Measurements from ENCODE around the gene CACNA1C.

Gene CACNA1C

GRCh38 chr12:2347137-2347843 is 294.5 kb downstream of the CACNA1C start:
- FAIRE-seq: no peak

GRCh38 chr12:2347844-2348481 is 295.2 kb downstream of the CACNA1C start:
- no peak for FAIRE-seq

- FAIRE-seq: no peak
These were observed 295.7 kb downstream of the CACNA1C start for GRCh38 chr12:2348482-2348852.

GRCh38 chr12:2351161-2351560 is 298.4 kb downstream of the CACNA1C start:
- FAIRE-seq: no peak

GRCh38 chr12:2352203-2352602 is 299.4 kb downstream of the CACNA1C start:
- FAIRE-seq: no peak

GRCh38 chr12:2353281-2353680 is 300.5 kb downstream of the CACNA1C start:
- no peak for FAIRE-seq

- no peak for FAIRE-seq
These were observed 300.9 kb downstream of the CACNA1C start for GRCh38 chr12:2353691-2354090.

GRCh38 chr12:2354151-2354991 is 301.6 kb downstream of the CACNA1C start:
- no peak for FAIRE-seq

- FAIRE-seq: no peak
These were observed 302.4 kb downstream of the CACNA1C start for GRCh38 chr12:2355198-2355597.

GRCh38 chr12:2355604-2356003 is 302.8 kb downstream of the CACNA1C start:
- no peak for FAIRE-seq

- no peak for FAIRE-seq
These were observed 303.9 kb downstream of the CACNA1C start for GRCh38 chr12:2356601-2357125.

- no peak for FAIRE-seq
These were observed 306.3 kb downstream of the CACNA1C start for GRCh38 chr12:2358986-2359658.

GRCh38 chr12:2359725-2360629 is 307.2 kb downstream of the CACNA1C start:
- no peak for FAIRE-seq

GRCh38 chr12:2360630-2361170 is 307.9 kb downstream of the CACNA1C start:
- no peak for FAIRE-seq

GRCh38 chr12:2363836-2364609 is 311.2 kb downstream of the CACNA1C start:
- FAIRE-seq: no peak

- FAIRE-seq: no peak
These were observed 311.9 kb downstream of the CACNA1C start for GRCh38 chr12:2364631-2365051.

- FAIRE-seq: no peak
These were observed 313.9 kb downstream of the CACNA1C start for GRCh38 chr12:2366711-2367110.

- FAIRE-seq: no peak
These were observed 319.4 kb downstream of the CACNA1C start for GRCh38 chr12:2372178-2372577.

GRCh38 chr12:2372735-2373134 is 319.9 kb downstream of the CACNA1C start:
- FAIRE-seq: no peak

GRCh38 chr12:2373307-2373706 is 320.5 kb downstream of the CACNA1C start:
- FAIRE-seq: no peak
